Retinal pigment epithelial cell (primary cell): ENCODE results near the gene PRPH.
"Not testable (repeated sequence)": the region's sequence is repeated elsewhere in the genome, so short reads cannot be mapped to it uniquely, and the experiment has no call there.

Experiments
- DNase-seq: peaks from one replicate; pipeline ENCODE4 v3.0.0-alpha.2; 2010; ENCODE audit warnings: low read depth
- H3K4me3 ChIP-seq: 2 replicates; pipeline ENCODE4 v1.5.1; 2011; ENCODE audit warnings: mild to moderate bottlenecking, low read length, control low read depth, moderate library complexity
- TF ChIP-seq, protein P1 (sequence below): conservative IDR thresholded peaks from 2 replicates; pipeline ENCODE4 v1.5.1; 2011; ENCODE audit warnings: low read depth, low read length, control low read depth, inconsistent platforms

Gene PRPH

GRCh38 chr12:49260166-49260565, 34.8 kb upstream of the PRPH start:
- no peak overlapping the region for H3K4me3 ChIP-seq
- TF ChIP-seq, protein P1, sequence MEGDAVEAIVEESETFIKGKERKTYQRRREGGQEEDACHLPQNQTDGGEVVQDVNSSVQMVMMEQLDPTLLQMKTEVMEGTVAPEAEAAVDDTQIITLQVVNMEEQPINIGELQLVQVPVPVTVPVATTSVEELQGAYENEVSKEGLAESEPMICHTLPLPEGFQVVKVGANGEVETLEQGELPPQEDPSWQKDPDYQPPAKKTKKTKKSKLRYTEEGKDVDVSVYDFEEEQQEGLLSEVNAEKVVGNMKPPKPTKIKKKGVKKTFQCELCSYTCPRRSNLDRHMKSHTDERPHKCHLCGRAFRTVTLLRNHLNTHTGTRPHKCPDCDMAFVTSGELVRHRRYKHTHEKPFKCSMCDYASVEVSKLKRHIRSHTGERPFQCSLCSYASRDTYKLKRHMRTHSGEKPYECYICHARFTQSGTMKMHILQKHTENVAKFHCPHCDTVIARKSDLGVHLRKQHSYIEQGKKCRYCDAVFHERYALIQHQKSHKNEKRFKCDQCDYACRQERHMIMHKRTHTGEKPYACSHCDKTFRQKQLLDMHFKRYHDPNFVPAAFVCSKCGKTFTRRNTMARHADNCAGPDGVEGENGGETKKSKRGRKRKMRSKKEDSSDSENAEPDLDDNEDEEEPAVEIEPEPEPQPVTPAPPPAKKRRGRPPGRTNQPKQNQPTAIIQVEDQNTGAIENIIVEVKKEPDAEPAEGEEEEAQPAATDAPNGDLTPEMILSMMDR = no peak
- DNase-seq = no peak

- no peak for DNase-seq
- TF ChIP-seq, protein P1 = no peak
- no peak overlapping the region for H3K4me3 ChIP-seq
Measured at GRCh38 chr12:49260571-49261363, 34.2 kb upstream of the PRPH start.

GRCh38 chr12:49261721-49262120, 33.2 kb upstream of the PRPH start:
- no peak for DNase-seq
- TF ChIP-seq, protein P1 = no peak

DNA sequence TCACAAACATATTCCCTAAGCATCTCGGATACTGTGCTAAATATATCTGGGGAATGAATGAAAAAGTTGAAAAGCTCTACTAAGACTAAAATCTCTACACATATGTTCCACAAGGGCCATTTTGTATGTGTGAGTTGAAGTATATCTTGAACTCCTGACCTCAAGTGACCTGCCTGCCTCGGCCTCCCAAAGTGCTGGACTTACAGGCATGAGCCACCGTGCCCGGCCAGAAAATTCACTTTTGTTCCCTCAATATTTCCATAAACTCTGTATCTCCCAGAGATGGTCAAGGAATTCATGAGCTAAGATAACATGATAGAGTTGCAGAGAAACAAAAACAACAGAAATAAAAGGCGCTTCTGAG, 31.6 kb upstream of the PRPH start:
- no peak for DNase-seq
- TF ChIP-seq, protein P1 = no peak
- no peak overlapping the region for H3K4me3 ChIP-seq

More at GRCh38 chr12:49261721-49262120, 33.2 kb upstream of the PRPH start:
- H3K4me3 ChIP-seq = no peak overlapping the region

GRCh38 chr12:49264466-49264872, 30.5 kb upstream of the PRPH start:
- no peak for DNase-seq
- TF ChIP-seq, protein P1 = no peak
- peak overlapping the region; percentile 90 for H3K4me3 ChIP-seq

GRCh38 chr12:49264873-49265792, 29.8 kb upstream of the PRPH start, which contains the start of gene TUBA1C:
Gene TUBA1C (plus strand): TSS chr12:49265082. CDS start chr12:49265182, 100 bp downstream.
- TF ChIP-seq, protein P1 = no peak
- H3K4me3 ChIP-seq = peak within 1 kb of the TSS; percentile 90
- DNase-seq = peak; percentile 85

GRCh38 chr12:49269191-49269590, 25.8 kb upstream of the PRPH start:
- DNase-seq = not testable (repeated sequence)
- H3K4me3 ChIP-seq = peak overlapping the region; percentile 5
